ENCODE measurements around the gene IZUMO1.

GRCh38 chr19:48746110-48746509 lies 599 bp downstream of the IZUMO1 start:
- TF ChIP-seq CTCF (IDR thresholded peaks at IDR 0.05): no peak
- TF ChIP-seq EHF (CRISPR knock-in tag; IDR thresholded peaks at IDR 0.05): no peak
